GM12864 (cell line): ENCODE measurements around the gene TOM1L2.

Experiments used
- DNase-seq: peaks from one replicate; pipeline ENCODE4 v3.0.0-alpha.2; 2011; ENCODE audit warnings: low read depth
- H3K4me3 ChIP-seq: 2 replicates; pipeline ENCODE4 v1.5.1; 2011; ENCODE audit warnings: mild to moderate bottlenecking, low read depth, low read length, control low read depth
- TF ChIP-seq, protein P1 (sequence below): IDR thresholded peaks from 2 replicates; pipeline ENCODE4 v1.5.1; 2011; ENCODE audit warnings: low read depth, mild to moderate bottlenecking, moderate library complexity, low read length, control low read depth, inconsistent platforms; ENCODE audit errors: missing control alignments

The TOM1L2 gene

GRCh38 chr17:17830740-17831207 is 141.4 kb downstream of the TOM1L2 start:
- no peak for DNase-seq

GRCh38 chr17:17830269-17830567 is 142.0 kb downstream of the TOM1L2 start:
- DNase-seq: no peak
- H3K4me3 ChIP-seq: no peak overlapping the region
- TF ChIP-seq, protein P1, sequence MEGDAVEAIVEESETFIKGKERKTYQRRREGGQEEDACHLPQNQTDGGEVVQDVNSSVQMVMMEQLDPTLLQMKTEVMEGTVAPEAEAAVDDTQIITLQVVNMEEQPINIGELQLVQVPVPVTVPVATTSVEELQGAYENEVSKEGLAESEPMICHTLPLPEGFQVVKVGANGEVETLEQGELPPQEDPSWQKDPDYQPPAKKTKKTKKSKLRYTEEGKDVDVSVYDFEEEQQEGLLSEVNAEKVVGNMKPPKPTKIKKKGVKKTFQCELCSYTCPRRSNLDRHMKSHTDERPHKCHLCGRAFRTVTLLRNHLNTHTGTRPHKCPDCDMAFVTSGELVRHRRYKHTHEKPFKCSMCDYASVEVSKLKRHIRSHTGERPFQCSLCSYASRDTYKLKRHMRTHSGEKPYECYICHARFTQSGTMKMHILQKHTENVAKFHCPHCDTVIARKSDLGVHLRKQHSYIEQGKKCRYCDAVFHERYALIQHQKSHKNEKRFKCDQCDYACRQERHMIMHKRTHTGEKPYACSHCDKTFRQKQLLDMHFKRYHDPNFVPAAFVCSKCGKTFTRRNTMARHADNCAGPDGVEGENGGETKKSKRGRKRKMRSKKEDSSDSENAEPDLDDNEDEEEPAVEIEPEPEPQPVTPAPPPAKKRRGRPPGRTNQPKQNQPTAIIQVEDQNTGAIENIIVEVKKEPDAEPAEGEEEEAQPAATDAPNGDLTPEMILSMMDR: no peak

More at GRCh38 chr17:17830740-17831207, 141.4 kb downstream of the TOM1L2 start:
- H3K4me3 ChIP-seq: no peak overlapping the region
- TF ChIP-seq, protein P1: no peak

- no peak for DNase-seq
- H3K4me3 ChIP-seq: no peak overlapping the region
- TF ChIP-seq, protein P1: no peak
These were observed 144.2 kb downstream of the TOM1L2 start for GRCh38 chr17:17827826-17828621.

DNA sequence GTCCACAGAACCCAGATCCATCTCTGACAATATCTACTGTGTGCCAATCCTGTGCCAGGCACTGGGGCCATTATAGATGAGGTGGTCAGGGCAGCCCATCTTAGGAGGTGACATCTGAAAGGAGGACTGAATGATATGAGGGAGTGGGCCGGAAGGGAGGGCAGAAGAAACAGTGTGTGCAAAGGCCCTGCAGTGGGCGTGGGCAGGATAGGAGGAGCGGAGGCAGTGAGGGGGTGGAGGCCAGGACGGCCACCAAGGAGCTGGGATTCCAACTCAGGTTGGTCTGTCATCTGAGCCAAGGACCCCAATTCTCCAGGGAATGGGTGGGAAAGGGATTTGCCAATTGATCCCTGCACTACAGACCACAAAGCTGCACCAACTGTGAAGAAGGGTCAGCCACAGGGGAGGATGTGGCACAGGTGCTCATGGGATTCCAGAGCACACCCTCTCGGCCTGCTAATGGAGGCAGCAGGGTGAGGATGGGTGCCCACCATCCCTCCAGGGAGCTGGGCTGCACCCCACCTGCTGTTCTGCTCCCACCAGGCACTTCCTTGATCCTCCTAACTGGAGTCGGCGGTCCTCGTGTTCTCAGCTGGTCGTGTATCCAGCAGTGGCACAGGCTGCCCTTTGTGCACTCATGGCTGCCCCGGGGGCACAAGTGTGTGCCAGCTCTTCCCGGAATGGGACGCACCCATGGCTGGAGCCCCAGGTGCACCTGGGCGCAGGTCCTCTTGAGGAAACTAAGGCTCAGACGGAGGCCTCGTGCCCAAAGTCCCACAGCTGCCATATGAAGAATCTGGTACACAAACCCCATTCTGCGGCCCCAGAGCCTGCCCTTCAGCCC is 145.0 kb downstream of the TOM1L2 start:
- no peak for DNase-seq
- TF ChIP-seq, protein P1: no peak
- no peak overlapping the region for H3K4me3 ChIP-seq

GRCh38 chr17:17826342-17826713 is 145.9 kb downstream of the TOM1L2 start:
- no peak overlapping the region for H3K4me3 ChIP-seq

DNA sequence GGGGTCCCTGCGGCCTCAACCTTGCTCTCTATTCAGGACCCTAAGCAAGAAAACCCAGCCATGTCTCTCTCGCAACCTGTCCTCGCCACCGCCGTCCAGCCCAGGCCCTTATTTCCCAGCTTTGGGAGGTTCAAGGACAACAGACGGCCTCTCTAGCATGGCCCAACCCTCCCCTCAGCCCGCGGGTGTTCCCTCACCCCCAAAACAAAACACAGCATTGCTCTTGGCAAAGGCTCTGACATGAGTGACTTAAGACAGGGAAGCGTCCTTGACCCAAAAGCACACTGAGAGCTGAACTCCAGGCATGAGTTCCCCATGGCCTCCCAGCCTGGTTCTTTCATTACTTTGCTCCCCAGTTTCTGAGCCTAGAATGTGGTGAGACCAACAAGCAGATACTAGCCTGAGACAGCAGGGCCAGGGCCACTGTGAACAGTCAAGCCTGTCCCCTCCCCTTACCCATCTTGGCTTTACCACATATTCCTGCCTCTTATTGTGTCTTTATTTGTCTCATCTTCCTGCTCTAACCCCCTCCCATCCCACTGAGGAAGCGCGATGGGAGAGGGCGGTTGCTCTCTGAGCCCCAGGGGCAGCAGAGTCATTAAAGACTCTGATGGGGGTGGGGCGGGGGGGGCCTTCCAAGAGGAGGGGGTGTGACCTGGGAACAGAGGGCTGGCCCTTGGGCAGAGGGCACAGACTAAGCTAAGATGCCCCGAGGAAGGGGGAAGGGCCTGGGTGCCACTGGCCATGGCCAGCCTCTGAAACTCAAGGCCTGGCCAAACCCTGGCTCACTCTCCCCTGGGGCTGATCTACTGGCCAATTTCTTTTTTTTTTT is 147.2 kb downstream of the TOM1L2 start:
- TF ChIP-seq, protein P1: no peak
- H3K4me3 ChIP-seq: no peak overlapping the region
- no peak for DNase-seq

More at GRCh38 chr17:17826342-17826713, 145.9 kb downstream of the TOM1L2 start:
- DNase-seq: no peak
- TF ChIP-seq, protein P1: no peak
